H1 (cell line): ENCODE data around the gene PCNA. TPM values are rescaled to one million over a fixed set of nuclear protein-coding genes. Genes with fewer than 3 reads are reported as not detected.
A peak's percentile ranks its signal among the peaks of the same experiment; 100 is the strongest.

ENCODE experiments used
- BCL11A ChIP-seq, 2 experiments: IDR thresholded peaks; one replicate each; pipeline ENCODE4 v1.6.1; 2011; ENCODE audit warnings: low read depth in 2 of 2, low read length in 2 of 2, mild to moderate bottlenecking in 2 of 2
- CHD2 ChIP-seq: IDR thresholded peaks from 2 replicates; pipeline ENCODE4 v1.6.1; 2012; ENCODE audit warnings: low read length, improper control_type of control experiment
- EP300 ChIP-seq, 2 experiments: IDR thresholded peaks; 1 replicate in 1 of 2; 2 replicates in 1 of 2; pipeline ENCODE4 v1.6.1; 2011 to 2012; ENCODE audit warnings: low read depth in 2 of 2, low read length in 2 of 2, mild to moderate bottlenecking in 2 of 2, borderline replicate concordance in 1 of 2, inconsistent platforms in 1 of 2, moderate library complexity in 1 of 2
- FOSL1 ChIP-seq: IDR thresholded peaks from 2 replicates; pipeline ENCODE4 v1.6.1; 2011; ENCODE audit warnings: mild to moderate bottlenecking, low read depth, low read length, moderate library complexity; ENCODE audit not compliant: insufficient read depth
- HDAC2 ChIP-seq, 2 experiments: fragments of 300-600 bp in 1 of 2; sonication (generic) in 1 of 2; IDR thresholded peaks; 2 replicates each; pipeline ENCODE4 v1.6.1; 2011 to 2012; ENCODE audit warnings: low read depth in 2 of 2, low read length in 2 of 2, mild to moderate bottlenecking in 2 of 2, moderate library complexity in 2 of 2, borderline replicate concordance in 1 of 2, inconsistent platforms in 1 of 2
- HDAC6 ChIP-seq: IDR thresholded peaks from one replicate; pipeline ENCODE4 v1.7.1; 2012; ENCODE audit warnings: low read depth, mild to moderate bottlenecking, inconsistent platforms, low read length, moderate library complexity
- JUND ChIP-seq: IDR thresholded peaks from 2 replicates; pipeline ENCODE4 v1.6.1; 2011; ENCODE audit warnings: mild to moderate bottlenecking, improper control_type of control experiment, low read length
- KDM1A ChIP-seq: fragments of 200-600, 300-600 bp; sonication (generic); IDR thresholded peaks from 2 replicates; pipeline ENCODE4 v1.7.1; 2016; ENCODE audit warnings: mild to moderate bottlenecking, low read length, borderline replicate concordance
- KDM5A ChIP-seq: fragments of 200-600 bp; IDR thresholded peaks from 2 replicates; pipeline ENCODE4 v1.7.1; 2012; ENCODE audit warnings: mild to moderate bottlenecking, low read length, inconsistent platforms, mixed read lengths
- NANOG ChIP-seq: IDR thresholded peaks from 2 replicates; pipeline ENCODE4 v1.6.1; 2011; ENCODE audit warnings: low read length, low read depth, mild to moderate bottlenecking, inconsistent platforms; ENCODE audit not compliant: insufficient read depth, poor library complexity, severe bottlenecking
- POLR2AphosphoS5 ChIP-seq: IDR thresholded peaks from 2 replicates; pipeline ENCODE4 v1.6.1; 2011; ENCODE audit warnings: low read depth, low read length
- SAP30 ChIP-seq: fragments of 300-600 bp; sonication (generic); IDR thresholded peaks from 2 replicates; pipeline ENCODE4 v1.7.1; 2012; ENCODE audit warnings: low read length, moderate library complexity, mild to moderate bottlenecking, inconsistent platforms; ENCODE audit not compliant: insufficient read depth, insufficient replicate concordance
- SIN3A ChIP-seq, 2 experiments: IDR thresholded peaks in 1 of 2; conservative IDR thresholded peaks in 1 of 2; 2 replicates each; pipeline ENCODE4 v1.6.1; 2011 to 2012; ENCODE audit warnings: low read length in 2 of 2, improper control_type of control experiment in 1 of 2, low read depth in 1 of 2, mild to moderate bottlenecking in 1 of 2
- SP4 ChIP-seq: IDR thresholded peaks from 2 replicates; pipeline ENCODE4 v1.6.1; 2012; ENCODE audit warnings: low read length, inconsistent platforms
- TAF1 ChIP-seq: IDR thresholded peaks from 2 replicates; pipeline ENCODE4 v1.6.1; 2011; ENCODE audit warnings: mild to moderate bottlenecking, low read depth, low read length
- TBP ChIP-seq: IDR thresholded peaks from 2 replicates; pipeline ENCODE4 v1.6.1; 2011; ENCODE audit warnings: low read depth, low read length, improper control_type of control experiment
- TCF12 ChIP-seq: IDR thresholded peaks from 2 replicates; pipeline ENCODE4 v1.6.1; 2011; ENCODE audit warnings: low read depth, mild to moderate bottlenecking, low read length
- USF2 ChIP-seq: IDR thresholded peaks from 2 replicates; pipeline ENCODE4 v1.6.1; 2011; ENCODE audit warnings: low read length, improper control_type of control experiment
- YY1 ChIP-seq: IDR thresholded peaks from 2 replicates; pipeline ENCODE4 v1.6.1; 2011; ENCODE audit warnings: low read depth, mild to moderate bottlenecking, low read length
- polyA plus RNA-seq, 7 experiments: library from polyadenylated mRNA; depleted of rRNA in 3 of 7; stranded (reverse) in 5 of 7; unstranded in 2 of 7; fragments of >200 nt in 5 of 7; fragments of 200-250 nt in 2 of 7; gene quantifications; 1 replicate in 5 of 7; 2 replicates in 1 of 7; 4 replicates in 1 of 7; pipeline versions ENCODE4 v1.2.1 to v1.2.3, GENCODE V29; 2011 to 2013; ENCODE audit warnings: missing spikeins in 2 of 7, mixed read lengths in 2 of 7
- total RNA-seq: library from RNA; stranded (reverse); fragmentation: NEBNext Ultra II Directional; extraction: Animal tissue kit (Norgen Biotek cat#: 25700); gene quantifications from 2 replicates; pipeline ENCODE4 v1.2.1, GENCODE V29; 2021

The PCNA gene
- total and polyA plus RNA-seq, 2 of the 8 experiments (the other 6 are each of a cell fraction or from before 2014, with no cell fraction given) = 290 to 737 TPM

- no peak for TF ChIP-seq USF2
- no peak for TF ChIP-seq KDM5A
- peak in 1 of 2 experiments; percentile 86; a peak in 2 of 4 replicates for TF ChIP-seq SIN3A (conservative IDR thresholded peaks at IDR 0.05 in 1 of 2, IDR thresholded peaks at IDR 0.05 in 1 of 2; ENCODE audit: low read depth in 1 of 2, low read length in 2 of 2)
- TF ChIP-seq BCL11A (IDR thresholded peaks at IDR 0.05; ENCODE audit: low read depth in 2 of 2, low read length in 2 of 2) = no peak
- no peak for TF ChIP-seq CHD2
- TF ChIP-seq HDAC2 (IDR thresholded peaks at IDR 0.05; ENCODE audit: borderline replicate concordance in 1 of 2, low read depth in 2 of 2, low read length in 2 of 2) = 0 out of 4 replicates have a peak, but pooled peaks of 1 of the 2 experiments have one; percentile 18
- 0 out of 2 replicates have a peak, but pooled peaks have one; percentile 10 for TF ChIP-seq JUND
- TF ChIP-seq TBP = peak; percentile 22; the same call in 1 of the 2 replicates
- no peak for TF ChIP-seq KDM1A
- no peak for TF ChIP-seq YY1
- no peak for TF ChIP-seq SAP30
- TF ChIP-seq HDAC6 = no peak
- no peak for TF ChIP-seq FOSL1
- TF ChIP-seq POLR2AphosphoS5 = no peak; the same call in 1 of the 2 replicates
- no peak for TF ChIP-seq NANOG
- peak; percentile 69 for TF ChIP-seq TAF1
- TF ChIP-seq SP4 = no peak
- no peak for TF ChIP-seq EP300 (IDR thresholded peaks at IDR 0.05; ENCODE audit: borderline replicate concordance in 1 of 2, low read depth in 2 of 2, low read length in 2 of 2)
- no peak for TF ChIP-seq TCF12
Observed at GRCh38 chr20:5119143-5119434, 669 bp downstream of the PCNA start (continued).
